Choroid plexus epithelial cell (primary cell): ENCODE data around the gene KLHDC8A.
A peak's percentile ranks its signal among the peaks of the same experiment; 100 is the strongest.

ENCODE experiments used
- DNase-seq: peaks from one replicate; pipeline ENCODE4 v3.0.0-alpha.2; 2010; ENCODE audit warnings: low read depth
- H3K4me3 ChIP-seq: 2 replicates; pipeline ENCODE4 v1.5.1; 2011; ENCODE audit warnings: low read depth, mild to moderate bottlenecking, control low read depth, low read length, moderate library complexity
- TF ChIP-seq, protein P1 (sequence below): conservative IDR thresholded peaks from 2 replicates; pipeline ENCODE4 v1.5.1; 2011; ENCODE audit warnings: low read depth, mild to moderate bottlenecking, control low read depth, inconsistent platforms, low read length, moderate library complexity

Gene KLHDC8A

DNA sequence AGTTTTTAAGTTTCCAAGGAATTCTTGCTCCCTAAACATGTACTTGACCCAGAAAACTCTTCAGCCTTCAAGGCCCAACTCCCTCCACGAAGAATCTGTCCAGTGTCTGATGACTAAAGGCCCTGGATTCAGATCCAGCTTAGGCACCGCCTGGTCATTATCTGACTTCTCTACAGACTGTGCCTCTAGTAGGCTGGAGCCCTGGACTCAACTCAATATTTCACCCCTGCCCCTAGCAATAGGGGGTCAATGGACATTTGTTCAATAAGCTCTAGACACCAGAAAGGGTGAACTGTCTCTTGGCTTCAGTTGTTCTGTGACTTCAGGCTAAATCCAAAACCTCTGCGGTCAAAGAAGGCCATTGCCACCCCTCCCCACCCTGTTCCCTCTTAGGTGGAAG, 69.6 kb downstream of the KLHDC8A start:
- TF ChIP-seq, protein P1, sequence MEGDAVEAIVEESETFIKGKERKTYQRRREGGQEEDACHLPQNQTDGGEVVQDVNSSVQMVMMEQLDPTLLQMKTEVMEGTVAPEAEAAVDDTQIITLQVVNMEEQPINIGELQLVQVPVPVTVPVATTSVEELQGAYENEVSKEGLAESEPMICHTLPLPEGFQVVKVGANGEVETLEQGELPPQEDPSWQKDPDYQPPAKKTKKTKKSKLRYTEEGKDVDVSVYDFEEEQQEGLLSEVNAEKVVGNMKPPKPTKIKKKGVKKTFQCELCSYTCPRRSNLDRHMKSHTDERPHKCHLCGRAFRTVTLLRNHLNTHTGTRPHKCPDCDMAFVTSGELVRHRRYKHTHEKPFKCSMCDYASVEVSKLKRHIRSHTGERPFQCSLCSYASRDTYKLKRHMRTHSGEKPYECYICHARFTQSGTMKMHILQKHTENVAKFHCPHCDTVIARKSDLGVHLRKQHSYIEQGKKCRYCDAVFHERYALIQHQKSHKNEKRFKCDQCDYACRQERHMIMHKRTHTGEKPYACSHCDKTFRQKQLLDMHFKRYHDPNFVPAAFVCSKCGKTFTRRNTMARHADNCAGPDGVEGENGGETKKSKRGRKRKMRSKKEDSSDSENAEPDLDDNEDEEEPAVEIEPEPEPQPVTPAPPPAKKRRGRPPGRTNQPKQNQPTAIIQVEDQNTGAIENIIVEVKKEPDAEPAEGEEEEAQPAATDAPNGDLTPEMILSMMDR: no peak
- H3K4me3 ChIP-seq: no peak overlapping the region
- DNase-seq: no peak

DNA sequence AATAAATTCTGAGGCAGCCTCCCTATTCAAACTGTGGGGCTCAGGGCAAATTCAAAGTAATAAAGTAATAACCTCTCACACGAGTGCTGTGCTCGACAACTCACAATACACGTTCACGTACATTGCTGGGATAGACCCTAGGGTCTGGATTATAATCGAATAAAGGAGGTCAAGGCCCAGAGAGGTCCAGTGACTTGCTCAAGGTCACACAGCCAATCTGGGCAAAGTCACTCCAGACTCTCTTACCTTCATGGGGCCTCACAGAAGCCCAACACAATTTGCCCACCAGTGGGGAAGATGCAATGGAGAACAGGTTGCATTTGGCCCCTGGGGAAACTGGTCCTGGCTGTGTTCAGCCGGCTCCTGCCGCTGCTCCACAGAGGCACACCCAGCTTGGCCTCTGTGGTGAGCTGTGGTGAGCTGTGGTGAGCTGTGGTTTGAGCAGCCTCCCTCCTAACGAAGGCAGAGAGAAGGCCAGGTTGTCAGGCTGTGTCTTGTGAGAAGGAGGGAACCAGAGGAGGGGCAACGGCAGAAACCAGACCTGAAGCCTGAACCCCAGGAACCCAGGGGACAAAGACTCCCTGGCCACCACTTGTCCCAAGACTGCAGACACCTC, 70.3 kb downstream of the KLHDC8A start:
- H3K4me3 ChIP-seq: no peak overlapping the region
- TF ChIP-seq, protein P1: no peak
- peak; percentile 84 for DNase-seq
